CD4-positive, alpha-beta T cell treated with Interleukin-17A for 4 hours (primary cell): Measurements from ENCODE around the gene VBP1.
"Not testable (repeated sequence)": the region's sequence is repeated elsewhere in the genome, so short reads cannot be mapped to it uniquely, and the experiment has no call there.

ENCODE experiments used
- DNase-seq: peaks from one replicate; pipeline ENCODE4 v3.0.0-alpha.2; 2020; ENCODE audit warnings: mixed read lengths

VBP1 gene

GRCh38 chrX:155266439-155266838 lies 50.2 kb downstream of the VBP1 start:
- no peak for DNase-seq

- DNase-seq = not testable (repeated sequence)
Measured at GRCh38 chrX:155267995-155268394, 51.7 kb downstream of the VBP1 start.

GRCh38 chrX:155270969-155271368 lies 54.7 kb downstream of the VBP1 start:
- no peak for DNase-seq

- DNase-seq = no peak
Measured at GRCh38 chrX:155279873-155280272, 63.6 kb downstream of the VBP1 start.
